CD4-positive, alpha-beta T cell treated with Interleukin-17A for 4 hours (primary cell): ENCODE results near the gene BCO2.
"Not testable (repeated sequence)": the region's sequence is repeated elsewhere in the genome, so short reads cannot be mapped to it uniquely, and the experiment has no call there.

Experiments
- DNase-seq: peaks from one replicate; pipeline ENCODE4 v3.0.0-alpha.2; 2020; ENCODE audit warnings: mixed read lengths

Gene BCO2

GRCh38 chr11:112174789-112175598 lies at the start of gene BCO2:
TSS of gene BCO2 (plus strand) at chr11:112175512. CDS start at chr11:112175602, 90 bp downstream.
- peak; percentile 43 for DNase-seq

GRCh38 chr11:112127056-112127455 lies 48.3 kb upstream of the BCO2 start:
- no peak for DNase-seq

GRCh38 chr11:112128483-112129121 lies 46.7 kb upstream of the BCO2 start:
- DNase-seq, result no peak

- DNase-seq, result no peak
These were observed 45.7 kb upstream of the BCO2 start for GRCh38 chr11:112129656-112130055.

GRCh38 chr11:112132737-112133136 lies 42.6 kb upstream of the BCO2 start:
- DNase-seq, result no peak

- DNase-seq, result no peak
These were observed 40.8 kb upstream of the BCO2 start for GRCh38 chr11:112134473-112134872.

- DNase-seq, result no peak
These were observed 31.7 kb upstream of the BCO2 start for GRCh38 chr11:112143597-112143996.

- no peak for DNase-seq
These were observed 24.8 kb upstream of the BCO2 start for GRCh38 chr11:112150517-112150916.

- no peak for DNase-seq
These were observed 19.0 kb upstream of the BCO2 start for GRCh38 chr11:112156153-112156955.

GRCh38 chr11:112156956-112157766 lies 18.2 kb upstream of the BCO2 start:
- no peak for DNase-seq

- DNase-seq, result no peak
These were observed 15.9 kb upstream of the BCO2 start for GRCh38 chr11:112159098-112160065.

GRCh38 chr11:112160091-112160848 lies 15.0 kb upstream of the BCO2 start:
- DNase-seq, result no peak

- DNase-seq, result no peak
These were observed 14.3 kb upstream of the BCO2 start for GRCh38 chr11:112161012-112161411.

GRCh38 chr11:112162200-112162599 lies 13.1 kb upstream of the BCO2 start:
- not testable (repeated sequence) for DNase-seq

GRCh38 chr11:112162761-112163546 lies 12.4 kb upstream of the BCO2 start:
- no peak for DNase-seq

GRCh38 chr11:112163875-112164685 lies 11.2 kb upstream of the BCO2 start, which contains the start of gene IL18:
TSS of gene IL18 (minus strand) at chr11:112164094. CDS start at chr11:112155053, 9,041 bp downstream.
- no peak for DNase-seq

- no peak for DNase-seq
These were observed 10.3 kb upstream of the BCO2 start for GRCh38 chr11:112165049-112165448.

- no peak for DNase-seq
These were observed 8.8 kb upstream of the BCO2 start for GRCh38 chr11:112166562-112166961.

GRCh38 chr11:112167145-112167544 lies 8.2 kb upstream of the BCO2 start, which contains the start of gene TEX12:
TSS of gene TEX12 (plus strand) at chr11:112167372. CDS start at chr11:112169269, 1,897 bp downstream.
- DNase-seq, result no peak
